A673 (cell line): ENCODE measurements around the gene CD200R1. TPM values are rescaled to one million over a fixed set of nuclear protein-coding genes. Genes with fewer than 3 reads are reported as not detected.

Source experiments
- BruUV-seq: library from RNA; stranded (reverse); fragments of 400-500 nt; replicated peaks from 2 replicates; lab custom pipeline; 2021; lab: Mats Ljungman, UMichigan
- CTCF ChIA-PET: fragments of 300-600 bp; sonication (Branson Sonifier 250); formaldehyde crosslinking; loops from one replicate; lab custom pipeline; 2022; ENCODE audit warnings: antibody characterized with exemption; lab: Charles Lee
- POLR2A ChIA-PET: fragments of 300-600 bp; sonication (Branson Sonifier 250); formaldehyde crosslinking; loops from one replicate; lab custom pipeline; 2022; ENCODE audit warnings: antibody characterized with exemption; ENCODE audit not compliant: low non-redundant PET; lab: Charles Lee
- DNase-seq: peaks from one replicate; pipeline ENCODE4 v3.0.0-alpha.2; 2015; ENCODE audit warnings: low spot score
- H3K27ac ChIP-seq: fragments of 200-600 bp; sonication (generic); 2 replicates; pipeline ENCODE4 v1.5.1; 2016; ENCODE audit warnings: mixed run types, low read depth, mild to moderate bottlenecking, mixed read lengths, antibody characterized with exemption, low read length; ENCODE audit not compliant: poor library complexity, severe bottlenecking
- H3K27me3 ChIP-seq: fragments of 200-600 bp; sonication (generic); replicated peaks from 2 replicates; pipeline ENCODE4 v1.6.1; 2017; ENCODE audit warnings: mixed run types, low read depth, mild to moderate bottlenecking, mixed read lengths, antibody characterized with exemption, low read length; ENCODE audit not compliant: insufficient read depth, poor library complexity
- H3K36me3 ChIP-seq: fragments of 200-600 bp; sonication (generic); 2 replicates; pipeline ENCODE4 v1.6.1; 2016; ENCODE audit warnings: mixed run types, mild to moderate bottlenecking, mixed read lengths, antibody characterized with exemption, low read length; ENCODE audit not compliant: insufficient read depth, poor library complexity, severe bottlenecking
- H3K4me1 ChIP-seq: fragments of 200-600 bp; sonication (generic); 2 replicates; pipeline ENCODE4 v1.6.1; 2017; ENCODE audit warnings: mixed run types, mild to moderate bottlenecking, mixed read lengths, antibody characterized with exemption, low read length; ENCODE audit not compliant: insufficient read depth, poor library complexity, severe bottlenecking
- H3K4me3 ChIP-seq: fragments of 200-600 bp; sonication (generic); 2 replicates; pipeline ENCODE4 v1.5.1; 2016; ENCODE audit warnings: low read depth, mixed run types, mild to moderate bottlenecking, mixed read lengths, low read length; ENCODE audit not compliant: poor library complexity, severe bottlenecking
- H3K9me3 ChIP-seq: fragments of 200-600 bp; sonication (generic); 2 replicates; pipeline ENCODE4 v1.6.1; 2016; ENCODE audit warnings: mixed run types, low read depth, mild to moderate bottlenecking, mixed read lengths, antibody characterized with exemption, low read length; ENCODE audit not compliant: poor library complexity, severe bottlenecking
- EZH2 ChIP-seq: fragments of 200-600 bp; sonication (generic); IDR thresholded peaks from 2 replicates; pipeline ENCODE4 v1.6.1; 2017; ENCODE audit warnings: borderline replicate concordance, low read depth, mild to moderate bottlenecking, mixed read lengths, antibody characterized with exemption, low read length; ENCODE audit not compliant: poor library complexity, severe bottlenecking
- intact Hi-C: fragments of 100-400 bp; cut with micrococcal nuclease; formaldehyde crosslinking; loops from one replicate; pipeline ENCODE4 v1.10.0; 2022; ENCODE audit not compliant: unreplicated experiment
- total RNA-seq: library from RNA; stranded (reverse); gene quantifications from 2 replicates; pipeline ENCODE4 v1.2.3, GENCODE V29; 2021
- TF ChIP-seq, protein P1 (sequence below): fragments of 300-800, 200-600 bp; sonication (generic); conservative IDR thresholded peaks from 2 replicates; pipeline ENCODE4 v1.5.1; 2017; ENCODE audit warnings: low read depth, mild to moderate bottlenecking, antibody characterized with exemption, low read length, moderate library complexity, mixed read lengths

The CD200R1 gene
- total RNA-seq, 1 experiment from 2014 or later = not detected

GRCh38 chr3:113006359-113007056, 31.6 kb upstream of the CD200R1 start:
- no TSS peak for BruUV-seq
- intact Hi-C loops = no loop called here
- no peak overlapping the region for H3K4me3 ChIP-seq
- H3K27ac ChIP-seq = no peak overlapping the region
- H3K36me3 ChIP-seq = peaks cover 75% of the 10 kb centered on the region
- CTCF ChIA-PET = interaction anchor here (0.6 kb wide), 1 partner anchor 30 kb away, joined by 3 read pairs; no protein-coding TSS in a partner anchor
- H3K4me1 ChIP-seq = peaks cover 22% of the 10 kb centered on the region
- TF ChIP-seq EZH2 = no peak
- TF ChIP-seq, protein P1, sequence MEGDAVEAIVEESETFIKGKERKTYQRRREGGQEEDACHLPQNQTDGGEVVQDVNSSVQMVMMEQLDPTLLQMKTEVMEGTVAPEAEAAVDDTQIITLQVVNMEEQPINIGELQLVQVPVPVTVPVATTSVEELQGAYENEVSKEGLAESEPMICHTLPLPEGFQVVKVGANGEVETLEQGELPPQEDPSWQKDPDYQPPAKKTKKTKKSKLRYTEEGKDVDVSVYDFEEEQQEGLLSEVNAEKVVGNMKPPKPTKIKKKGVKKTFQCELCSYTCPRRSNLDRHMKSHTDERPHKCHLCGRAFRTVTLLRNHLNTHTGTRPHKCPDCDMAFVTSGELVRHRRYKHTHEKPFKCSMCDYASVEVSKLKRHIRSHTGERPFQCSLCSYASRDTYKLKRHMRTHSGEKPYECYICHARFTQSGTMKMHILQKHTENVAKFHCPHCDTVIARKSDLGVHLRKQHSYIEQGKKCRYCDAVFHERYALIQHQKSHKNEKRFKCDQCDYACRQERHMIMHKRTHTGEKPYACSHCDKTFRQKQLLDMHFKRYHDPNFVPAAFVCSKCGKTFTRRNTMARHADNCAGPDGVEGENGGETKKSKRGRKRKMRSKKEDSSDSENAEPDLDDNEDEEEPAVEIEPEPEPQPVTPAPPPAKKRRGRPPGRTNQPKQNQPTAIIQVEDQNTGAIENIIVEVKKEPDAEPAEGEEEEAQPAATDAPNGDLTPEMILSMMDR = no peak
- peak; percentile 85 for DNase-seq
- H3K9me3 ChIP-seq = no peaks in the 10 kb centered on the region
- no peaks in the 10 kb centered on the region for H3K27me3 ChIP-seq
- POLR2A ChIA-PET = no interaction called here

DNA sequence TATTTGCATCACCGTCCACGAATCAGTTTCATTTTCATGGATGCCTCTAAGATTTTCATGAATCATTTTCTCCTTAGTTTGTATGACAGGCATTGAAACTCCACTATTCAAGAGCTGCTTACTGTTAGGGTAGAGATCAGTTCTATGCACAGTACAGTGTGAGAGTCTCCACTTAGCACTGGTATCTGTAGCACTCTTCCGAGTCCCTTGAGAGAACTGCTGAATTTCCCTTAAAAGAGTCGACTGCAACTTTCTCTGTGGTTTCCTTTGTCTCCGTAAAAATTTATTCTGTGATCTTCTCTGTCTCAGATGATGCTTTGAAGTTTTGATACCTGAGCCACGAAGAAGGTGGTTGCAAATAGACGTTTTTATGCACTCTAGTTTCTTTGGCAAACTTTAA, 30.7 kb upstream of the CD200R1 start:
- H3K36me3 ChIP-seq = peaks cover 75% of the 10 kb centered on the region
- H3K4me3 ChIP-seq = no peak overlapping the region
- POLR2A ChIA-PET = no interaction called here
- intact Hi-C loops = no loop called here
- CTCF ChIA-PET = no interaction called here
- no peak for TF ChIP-seq EZH2
- TF ChIP-seq, protein P1 = no peak
- peak overlapping the region; percentile 33 for H3K27ac ChIP-seq
- peaks cover 22% of the 10 kb centered on the region for H3K4me1 ChIP-seq
- H3K9me3 ChIP-seq = no peaks in the 10 kb centered on the region
- BruUV-seq = no TSS peak
- no peaks in the 10 kb centered on the region for H3K27me3 ChIP-seq
- DNase-seq = peak; percentile 45

GRCh38 chr3:113002679-113003078, 27.8 kb upstream of the CD200R1 start:
- Histone ChIP-seq H3K27ac (no peak overlapping the region), H3K9me3 (no peaks in the 10 kb centered on the region), H3K27me3 (no peaks in the 10 kb centered on the region), H3K36me3 (peaks cover 59% of the 10 kb centered on the region), H3K4me3 (no peak overlapping the region), H3K4me1 (peaks cover 22% of the 10 kb centered on the region)
- TF ChIP-seq, protein P1 = no peak
- no peak for TF ChIP-seq EZH2
- intact Hi-C loops = no loop called here
- ChIA-PET CTCF (no interaction called here), POLR2A (interaction anchor here (0.6 kb wide), 1 partner anchor 733 kb away, joined by 3 read pairs; no protein-coding TSS in a partner anchor)
- no peak for DNase-seq
- BruUV-seq = no TSS peak
